ENCODE results near the gene MAPRE2.
"Not testable (repeated sequence)": the region's sequence is repeated elsewhere in the genome, so short reads cannot be mapped to it uniquely, and the experiment has no call there.

MAPRE2 gene

DNA sequence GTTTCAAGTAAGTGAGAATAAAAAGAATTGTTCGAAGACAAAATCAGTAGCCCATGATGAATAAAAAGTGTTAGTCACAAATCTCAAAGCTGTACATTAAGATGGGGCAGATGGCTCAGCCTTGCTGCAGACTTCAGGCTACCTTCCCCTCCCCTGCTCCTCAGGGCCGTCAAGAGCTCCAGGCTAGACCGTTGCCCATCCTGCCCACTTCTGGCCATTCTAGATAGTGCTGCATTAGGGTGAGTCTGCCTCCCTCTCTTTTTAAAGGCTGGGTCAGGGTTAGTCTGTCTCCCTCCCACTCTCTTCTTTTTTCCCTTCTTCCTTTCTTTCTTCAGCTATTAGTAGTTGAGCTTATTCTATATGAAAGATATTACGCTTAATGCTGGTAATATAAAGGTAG, 86.0 kb downstream of the MAPRE2 start:
- no peak for DNase-seq

DNA sequence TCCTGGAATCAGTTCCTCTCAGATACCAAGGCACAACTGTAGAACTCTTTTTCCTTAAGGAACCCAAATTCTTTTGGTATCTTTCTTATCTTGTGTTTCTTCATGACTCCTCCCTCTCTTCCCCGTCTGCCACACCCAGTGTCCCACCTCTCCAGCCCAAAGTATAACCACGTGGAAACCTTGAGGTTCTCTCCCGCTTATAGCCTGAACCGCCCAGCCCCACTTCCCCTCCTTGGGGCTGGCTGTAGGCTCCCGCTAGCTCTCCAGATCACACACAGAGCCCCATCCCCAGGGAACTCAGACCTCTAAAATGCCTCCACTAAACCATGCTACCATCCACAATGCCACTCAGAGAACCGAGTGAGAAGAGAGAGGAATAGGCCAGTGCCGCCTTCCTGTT, 87.5 kb downstream of the MAPRE2 start:
- no peak for DNase-seq

DNA sequence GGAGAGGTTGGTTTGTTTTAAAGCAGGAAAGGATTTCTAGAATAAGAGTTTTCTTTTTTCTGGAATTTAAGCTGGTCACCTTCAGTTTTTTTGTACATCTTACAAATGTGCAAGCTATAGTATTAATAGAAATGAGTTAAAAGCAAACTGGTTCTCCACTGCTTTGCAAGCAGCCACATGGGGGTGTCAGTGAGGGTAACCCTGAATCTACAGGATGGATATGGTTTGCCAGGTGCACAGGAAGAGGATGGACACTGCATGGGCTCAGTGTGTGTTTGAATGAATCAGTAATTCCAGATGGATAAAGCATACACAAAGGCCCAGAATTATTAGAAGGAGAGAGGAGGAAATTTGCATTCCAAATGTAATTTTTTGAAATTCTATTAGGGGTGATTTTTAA, 89.0 kb downstream of the MAPRE2 start:
- no peak for DNase-seq

DNA sequence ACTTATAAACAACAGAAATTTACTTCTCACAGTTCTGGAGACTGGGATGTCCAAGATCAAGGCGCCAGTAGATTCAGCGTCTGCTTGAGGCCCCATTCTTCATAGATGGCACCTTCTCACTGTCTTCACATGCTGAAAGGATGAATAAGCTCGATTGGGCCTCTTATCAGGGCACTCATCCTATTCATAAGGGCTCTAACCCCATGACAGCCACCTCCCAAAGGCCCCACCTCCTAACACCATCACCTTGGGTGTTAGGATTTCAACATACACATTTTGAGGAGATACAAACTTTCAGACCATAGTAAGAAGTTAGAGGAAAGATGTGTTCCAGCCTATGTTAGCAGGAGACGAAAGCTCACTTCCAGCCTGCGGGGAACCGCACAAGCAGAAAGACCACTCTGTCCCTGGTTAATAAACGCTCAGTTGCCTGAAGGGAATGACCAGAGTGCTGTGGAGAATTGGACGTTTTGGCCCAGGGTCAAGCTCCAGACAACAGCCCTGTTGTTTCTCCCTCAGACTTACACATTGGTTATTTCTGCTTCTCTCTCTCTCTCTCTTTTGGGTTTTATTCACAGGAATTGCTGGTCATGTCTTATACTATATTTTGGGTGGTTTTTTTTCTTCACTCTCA, 90.3 kb downstream of the MAPRE2 start:
- DNase-seq = no peak

DNA sequence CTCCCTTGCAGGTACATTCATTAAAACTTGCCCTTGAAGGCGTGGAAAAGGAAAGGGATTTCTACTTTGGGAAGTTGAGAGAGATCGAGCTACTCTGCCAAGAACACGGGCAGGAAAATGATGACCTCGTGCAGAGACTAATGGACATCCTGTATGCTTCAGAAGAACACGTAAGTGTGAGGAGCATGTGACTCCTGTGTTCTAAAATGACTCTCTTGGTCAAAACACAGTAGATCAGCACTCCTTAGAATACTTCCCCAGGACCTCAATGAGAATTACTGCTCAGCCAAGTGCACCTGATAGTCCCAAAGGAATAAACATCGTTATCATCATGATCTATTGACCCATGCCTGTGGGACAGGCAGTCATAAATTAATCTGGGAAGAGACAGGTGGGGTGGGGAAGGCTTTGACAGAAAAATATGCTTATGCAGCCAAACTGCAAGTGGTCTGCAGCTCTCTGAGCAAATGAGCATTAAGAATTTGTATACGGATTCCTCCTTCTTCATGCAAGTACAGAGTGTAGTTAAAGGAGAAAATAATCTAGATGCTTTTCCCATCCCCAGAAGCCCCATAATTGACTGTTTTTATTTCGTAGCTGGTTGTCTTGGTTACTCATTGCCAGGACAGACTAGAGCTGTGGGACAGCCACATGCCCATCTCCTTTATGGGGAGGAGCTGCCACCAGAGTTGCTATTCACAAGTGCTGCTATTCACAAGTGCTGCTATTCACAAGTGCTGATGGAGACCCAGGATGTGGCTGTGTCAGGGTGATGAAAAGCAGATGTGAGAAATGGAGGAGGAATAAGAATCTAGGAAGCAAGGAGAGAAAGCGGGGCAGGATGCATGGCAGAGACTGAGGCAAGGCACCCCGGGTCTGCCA, 91.0 kb downstream of the MAPRE2 start:
- no peak for DNase-seq

DNA sequence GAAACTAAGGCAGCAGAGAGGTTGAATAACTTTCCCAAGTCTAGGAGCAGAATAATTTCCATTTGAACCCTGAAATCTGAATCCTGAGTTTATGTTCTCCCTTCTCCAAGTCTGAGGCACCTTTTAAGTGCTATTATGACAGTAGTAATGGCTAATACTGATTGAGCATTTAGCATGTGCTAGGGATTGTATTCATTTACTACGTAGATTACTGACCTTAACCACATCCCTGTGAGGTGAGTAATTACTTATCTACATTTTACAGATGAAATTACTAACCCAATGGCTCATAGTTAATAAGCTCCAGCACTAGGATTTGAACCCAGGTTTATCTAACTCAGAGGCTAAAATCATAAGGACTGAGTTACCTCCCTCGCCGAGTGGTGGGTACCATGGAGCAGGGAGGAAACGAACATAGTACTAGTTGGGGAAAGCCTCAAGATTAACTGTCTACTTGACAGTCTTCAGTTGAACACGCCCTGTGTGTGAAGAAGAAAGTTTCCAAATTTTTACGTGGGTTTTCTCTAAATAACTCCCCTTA, 93.0 kb downstream of the MAPRE2 start:
- DNase-seq = no peak

DNA sequence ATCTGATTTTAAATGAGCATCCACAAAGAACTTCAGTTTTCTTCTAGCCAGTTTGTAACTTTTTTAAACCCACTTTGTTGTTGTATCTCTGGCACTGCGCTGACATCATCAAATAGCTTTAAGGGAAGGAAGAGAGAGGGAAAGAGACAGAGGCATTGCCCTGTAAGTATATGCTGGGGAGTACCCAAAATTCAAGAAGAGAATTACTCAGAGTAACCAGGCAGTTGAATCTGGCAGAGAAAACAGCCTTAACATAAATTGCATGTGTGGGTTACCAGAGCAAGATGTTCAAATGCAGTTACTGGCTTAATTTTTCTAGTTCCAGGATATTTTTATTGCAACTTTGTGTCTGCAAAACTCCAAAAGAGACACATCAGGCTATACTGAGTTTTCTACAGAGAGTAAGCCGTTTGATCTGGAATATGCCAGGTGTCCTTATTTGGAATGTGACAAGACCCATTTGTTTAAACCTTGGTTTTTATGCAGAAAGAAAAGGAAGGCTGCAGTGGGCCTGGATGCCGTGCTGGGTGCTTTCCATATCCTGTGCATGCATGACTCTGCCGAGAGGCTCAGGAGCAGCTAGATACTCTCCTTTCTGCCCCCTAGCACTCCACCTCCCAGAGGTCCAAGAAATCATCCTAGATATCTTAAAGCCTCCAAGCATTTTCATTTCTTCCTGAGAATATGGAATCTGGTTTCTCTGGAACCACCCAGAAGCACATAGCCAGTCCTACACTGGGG, 93.7 kb downstream of the MAPRE2 start:
- no peak for DNase-seq

DNA sequence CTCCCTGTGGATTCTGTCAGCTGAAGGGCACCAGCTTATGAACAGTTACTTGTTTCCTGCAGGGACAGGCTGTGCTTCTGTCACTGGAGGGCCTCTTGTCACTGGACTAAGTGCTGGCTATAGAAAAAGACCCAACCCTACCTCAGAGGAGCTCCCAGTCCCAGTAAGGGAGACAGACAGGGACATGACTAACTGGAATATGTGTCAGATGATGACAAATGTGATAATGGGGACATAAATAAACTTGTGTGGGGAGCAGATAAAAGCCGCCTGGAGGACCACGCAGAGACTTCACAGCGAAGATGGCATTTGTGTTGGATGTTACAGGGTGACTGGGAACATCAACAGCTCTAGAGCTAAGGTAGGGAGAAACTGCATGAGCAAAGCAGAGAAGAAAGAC, 95.0 kb downstream of the MAPRE2 start:
- no peak for DNase-seq

DNA sequence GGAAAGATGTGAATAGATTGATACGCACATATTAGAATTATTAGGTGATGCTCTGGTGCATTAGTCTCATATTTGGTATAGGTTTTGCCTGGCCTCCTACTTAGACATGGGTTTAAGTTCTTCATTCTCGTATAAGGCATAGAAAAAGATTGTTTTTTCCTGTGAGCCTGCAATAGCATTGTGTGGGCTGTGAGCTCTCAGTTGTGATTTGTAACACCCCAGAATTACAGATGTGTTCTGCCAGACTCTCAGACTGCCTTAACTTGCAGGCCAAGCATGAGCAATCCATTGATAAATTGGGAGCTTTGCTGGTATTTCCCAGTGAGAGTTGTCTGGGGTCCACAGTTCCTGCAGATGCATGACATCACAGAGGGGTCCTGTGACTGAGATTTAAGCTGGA, 95.7 kb downstream of the MAPRE2 start:
- DNase-seq = no peak

DNA sequence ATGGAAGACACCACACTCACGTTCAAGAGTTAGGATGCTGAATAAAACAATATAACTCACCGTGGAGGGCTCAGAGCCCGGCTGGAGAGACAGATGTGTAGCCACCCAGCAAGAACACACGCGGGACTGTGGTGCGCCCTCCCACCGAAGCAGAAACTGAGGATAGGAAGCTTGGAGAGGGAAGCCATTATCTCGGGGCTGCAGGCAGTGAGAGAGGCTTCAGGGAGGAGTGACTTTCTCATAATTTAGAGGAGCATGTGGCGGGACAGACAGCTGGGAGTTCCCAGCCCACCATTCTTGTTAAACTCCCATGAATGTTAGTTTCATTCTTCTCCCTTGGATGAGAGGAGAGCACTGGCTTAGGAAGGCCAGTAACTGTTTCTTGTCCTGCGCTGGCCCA, 96.4 kb downstream of the MAPRE2 start:
- DNase-seq = no peak

DNA sequence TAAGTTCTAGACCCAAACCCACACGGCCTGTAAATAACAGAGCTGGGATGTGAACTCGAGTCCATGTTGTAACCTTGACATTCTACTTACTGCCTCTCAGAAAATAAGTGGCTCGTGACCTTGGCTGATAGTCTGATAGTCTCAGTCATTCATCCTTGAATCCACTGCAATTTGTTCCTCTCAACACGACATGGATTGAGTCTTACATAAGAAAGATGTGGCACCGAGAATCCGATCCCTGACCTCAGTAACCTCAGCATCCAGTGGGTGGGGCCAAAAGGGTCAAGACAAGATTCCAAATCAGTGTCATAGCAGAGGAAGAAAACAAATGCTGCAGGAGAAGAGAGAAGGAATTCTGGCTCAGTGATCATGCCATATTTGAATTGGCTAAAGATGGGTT, 97.6 kb downstream of the MAPRE2 start:
- DNase-seq = no peak

DNA sequence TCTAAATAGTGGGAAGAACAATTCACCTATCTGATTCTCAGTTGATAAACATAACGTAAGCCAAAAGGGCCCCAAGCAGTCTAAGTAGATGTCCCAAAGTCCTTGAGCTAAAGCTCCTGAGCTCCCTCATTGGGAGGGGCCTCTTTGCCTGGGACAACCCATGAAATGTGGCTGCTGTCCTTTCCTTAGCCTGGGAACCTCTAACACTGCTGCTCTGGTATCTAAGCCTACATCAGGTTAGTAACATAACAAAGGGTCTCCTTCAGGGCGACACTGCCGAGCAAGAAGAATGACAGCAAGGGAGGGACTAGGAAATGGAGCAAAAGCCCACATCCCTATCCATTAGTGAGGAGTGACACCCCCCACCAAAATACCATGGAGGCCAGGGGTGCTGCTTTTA, 98.3 kb downstream of the MAPRE2 start:
- DNase-seq = no peak

DNA sequence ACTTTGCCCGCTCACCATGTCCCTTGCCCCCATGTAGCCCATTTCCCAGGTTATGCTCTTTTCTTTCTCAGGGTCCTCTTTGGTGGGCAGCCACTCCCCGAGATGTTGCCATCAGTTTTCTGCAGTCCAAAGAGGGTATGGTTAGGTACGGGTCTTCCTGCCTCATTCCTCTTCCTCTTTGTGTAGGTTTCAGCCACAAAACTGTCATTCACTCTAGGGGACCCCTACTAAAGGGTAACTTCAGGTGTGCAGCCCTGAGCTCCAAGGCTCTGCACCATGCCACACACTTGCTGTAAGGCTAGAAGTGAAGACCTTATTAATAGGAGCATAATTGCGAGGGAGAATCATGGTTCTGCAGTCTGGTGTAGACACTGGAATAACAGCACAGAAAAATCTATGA, 99.9 kb downstream of the MAPRE2 start:
- DNase-seq = no peak

DNA sequence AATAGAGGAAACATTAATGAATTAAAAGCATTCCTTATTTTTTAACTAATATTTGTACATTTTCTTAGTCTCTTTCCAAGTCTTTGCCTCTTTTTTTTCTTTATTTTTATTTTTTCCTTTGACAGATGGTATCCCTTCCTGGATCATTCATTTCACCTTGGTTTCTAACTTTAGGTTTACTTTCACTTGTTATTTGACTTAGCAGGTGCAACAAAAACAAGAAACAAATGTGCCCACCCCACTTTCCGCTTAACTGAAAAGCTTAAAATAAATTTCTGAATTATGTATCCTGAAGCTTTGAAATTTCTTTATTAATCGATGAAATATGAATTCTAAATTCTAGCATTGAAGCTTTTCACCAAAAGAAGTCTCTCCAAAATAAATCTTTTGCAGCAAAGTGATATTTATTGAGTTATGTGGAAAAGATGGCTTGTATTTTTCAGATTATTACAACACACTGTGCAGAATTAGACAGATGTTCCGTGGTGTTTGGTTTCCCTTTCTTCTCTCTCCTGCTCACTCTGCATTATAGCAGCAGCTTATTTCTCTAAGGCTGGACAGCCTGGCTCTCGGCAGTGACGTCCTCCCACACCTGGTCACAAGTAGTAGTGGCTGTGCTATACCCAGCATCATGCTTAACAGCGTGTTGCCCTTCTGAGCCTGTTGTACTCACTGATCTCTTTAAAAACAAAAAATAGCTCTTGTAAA, 100.5 kb downstream of the MAPRE2 start:
- DNase-seq = no peak

DNA sequence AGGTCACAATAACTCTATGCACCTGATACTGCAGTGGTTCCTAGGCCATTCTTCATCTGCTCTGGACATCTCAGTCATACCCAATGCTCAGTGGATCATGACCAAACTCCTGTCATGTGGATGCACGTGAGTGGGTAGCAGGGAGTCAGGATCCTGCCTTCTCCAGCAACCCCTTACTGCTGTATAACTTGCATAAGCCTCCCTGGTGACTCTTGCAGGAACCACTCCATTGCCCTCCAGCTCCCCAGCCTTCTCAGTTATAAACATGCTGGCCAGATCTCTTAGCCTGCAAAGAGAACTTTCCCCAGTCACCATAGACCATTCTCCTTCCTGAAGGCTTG, 101.0 kb downstream of the MAPRE2 start:
- DNase-seq = no peak

DNA sequence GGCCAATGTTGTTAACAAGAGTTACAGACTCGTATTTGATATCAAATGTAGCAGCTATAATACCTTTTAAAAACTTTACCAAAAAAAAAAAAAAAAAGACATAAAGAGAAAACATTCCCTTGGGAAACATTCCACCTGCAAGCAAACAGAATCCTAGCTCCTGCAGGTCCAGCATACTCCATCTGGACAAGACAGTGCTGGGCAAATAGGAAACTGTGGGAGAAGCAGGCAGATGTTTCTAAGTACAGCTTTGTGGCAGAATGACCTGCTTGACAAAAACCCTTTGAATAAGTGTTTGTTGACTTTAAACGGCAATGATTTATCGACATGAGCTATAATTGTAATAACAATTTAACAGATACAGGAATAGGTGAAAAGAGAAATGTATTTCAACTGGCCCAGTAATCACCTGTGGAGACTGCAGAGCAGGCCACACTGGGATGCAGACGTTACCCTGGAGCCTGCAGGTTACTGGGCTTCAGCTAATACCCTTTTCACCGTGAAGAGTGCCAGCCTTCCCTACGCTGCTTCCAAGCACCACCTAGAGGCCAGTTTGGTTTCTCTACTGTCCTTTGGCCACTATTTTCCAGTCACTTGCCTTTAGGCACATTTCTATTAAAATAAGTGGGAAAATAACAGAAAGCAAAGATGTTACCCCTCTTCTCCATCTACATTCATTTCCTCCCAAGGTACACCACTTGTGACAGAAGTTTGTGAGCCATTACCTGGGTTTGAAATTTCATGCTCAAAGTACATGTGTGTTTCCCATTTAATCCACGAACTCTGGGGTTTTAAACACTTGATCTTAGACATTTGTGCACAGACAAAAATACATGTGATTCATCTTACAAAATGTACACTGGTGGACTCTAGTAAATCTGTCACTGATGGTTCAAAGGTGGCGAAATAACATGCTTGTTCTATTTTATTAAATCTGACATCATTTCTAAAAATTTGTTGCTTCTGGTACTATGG, 102.7 kb downstream of the MAPRE2 start:
- DNase-seq = peak; percentile 18 to 35

DNA sequence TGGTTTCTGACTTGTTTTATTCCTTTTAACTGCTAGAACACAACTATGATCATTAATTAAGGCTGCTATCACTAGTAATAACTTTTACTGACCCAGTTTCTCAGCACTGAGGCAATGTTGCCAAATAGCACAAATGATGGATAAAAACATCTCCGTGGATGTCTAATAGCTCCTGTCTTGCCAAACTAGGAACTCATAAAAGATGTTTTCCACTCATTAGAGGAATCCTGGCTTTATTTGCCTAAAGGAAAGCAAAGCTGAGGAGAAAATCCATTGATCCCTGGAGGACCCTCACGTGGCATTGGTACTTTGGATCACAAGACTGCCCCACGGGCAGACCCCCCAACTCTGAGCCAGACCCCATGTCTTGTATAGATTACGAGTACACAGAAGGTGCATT, 103.5 kb downstream of the MAPRE2 start:
- no peak for DNase-seq

DNA sequence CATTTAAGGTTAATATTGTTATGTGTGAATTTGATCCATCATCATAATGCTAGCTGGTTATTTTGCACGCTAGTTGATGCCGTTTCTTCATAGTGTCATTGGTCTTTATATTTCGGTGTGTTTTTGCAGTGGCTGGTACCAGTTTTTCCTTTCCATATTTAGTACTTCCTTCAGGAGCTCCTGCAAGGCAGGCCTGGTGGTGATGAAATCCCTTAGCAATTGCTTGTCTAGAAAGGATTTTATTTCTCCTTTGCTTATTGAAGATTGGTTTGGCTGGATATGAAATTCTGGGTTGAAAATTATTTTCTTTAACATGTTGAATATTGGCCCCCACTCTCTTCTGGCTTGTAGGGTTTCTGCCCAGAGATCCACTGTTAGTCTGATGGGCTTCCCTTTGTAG, 109.0 kb downstream of the MAPRE2 start:
- not testable (repeated sequence) for DNase-seq

DNA sequence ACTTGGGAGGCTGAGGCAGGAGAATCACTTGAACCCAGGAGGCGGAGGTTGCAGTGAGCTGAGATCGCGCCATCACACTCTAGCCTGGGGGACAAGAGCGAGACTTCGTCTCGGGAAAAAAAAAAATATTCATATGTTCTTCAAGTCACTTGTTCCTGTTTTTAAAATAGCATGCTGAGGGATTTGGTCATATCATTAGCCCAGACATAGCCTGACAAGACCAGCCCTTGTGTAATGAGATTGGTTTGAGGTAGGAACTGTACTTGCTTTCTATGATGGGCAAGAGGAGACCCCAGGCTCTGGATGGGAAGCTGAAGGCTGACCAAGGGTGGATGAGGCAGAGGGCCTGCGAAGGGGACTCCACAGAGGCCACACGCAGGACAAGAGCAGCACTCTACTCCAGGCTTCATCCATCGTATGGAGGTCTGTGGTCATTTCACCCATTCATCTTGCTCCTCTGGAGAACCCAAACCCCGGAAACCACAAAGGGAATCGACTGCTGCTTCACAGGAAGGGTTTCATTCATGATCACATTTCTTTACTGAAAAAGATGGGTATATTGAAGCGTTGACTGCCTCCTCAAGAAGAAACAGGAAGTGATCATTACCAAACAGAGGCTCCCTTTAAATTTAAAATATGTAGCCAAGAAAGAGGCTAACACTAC, 112.5 kb downstream of the MAPRE2 start:
- DNase-seq = no peak

DNA sequence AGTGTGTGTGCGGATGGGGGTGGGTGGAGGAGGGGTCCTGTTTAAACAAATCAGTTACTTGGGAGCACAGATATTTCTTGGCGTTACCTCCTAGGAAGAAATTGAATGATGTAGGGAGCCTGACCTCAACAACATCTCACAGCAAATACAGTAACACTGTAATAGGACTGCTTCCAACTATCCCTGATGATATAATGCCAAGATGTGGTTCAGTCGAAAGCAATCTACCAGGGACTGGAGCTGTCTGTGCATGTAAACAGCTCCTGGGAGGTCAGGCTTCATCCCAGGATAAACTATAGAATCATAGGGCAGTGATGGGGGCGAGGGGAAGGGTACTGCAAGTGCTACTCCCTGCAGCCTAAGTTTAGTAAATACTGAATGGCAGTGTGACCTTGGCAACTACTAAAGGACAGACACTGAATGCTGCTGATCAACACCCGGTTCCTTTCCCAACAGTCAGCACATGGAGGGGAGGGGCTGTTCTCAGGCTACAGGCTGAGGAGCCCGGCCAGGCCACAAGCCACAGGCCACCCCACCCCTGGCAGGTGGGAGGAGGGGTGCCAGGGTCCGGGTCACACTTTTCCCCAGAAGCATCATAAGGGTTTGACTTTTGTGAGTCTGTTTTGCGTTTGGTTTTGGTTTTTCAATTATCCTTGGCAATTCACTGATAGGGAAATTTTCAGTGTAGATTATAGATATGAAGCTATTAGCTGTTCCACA, 114.3 kb downstream of the MAPRE2 start:
- DNase-seq = no peak

DNA sequence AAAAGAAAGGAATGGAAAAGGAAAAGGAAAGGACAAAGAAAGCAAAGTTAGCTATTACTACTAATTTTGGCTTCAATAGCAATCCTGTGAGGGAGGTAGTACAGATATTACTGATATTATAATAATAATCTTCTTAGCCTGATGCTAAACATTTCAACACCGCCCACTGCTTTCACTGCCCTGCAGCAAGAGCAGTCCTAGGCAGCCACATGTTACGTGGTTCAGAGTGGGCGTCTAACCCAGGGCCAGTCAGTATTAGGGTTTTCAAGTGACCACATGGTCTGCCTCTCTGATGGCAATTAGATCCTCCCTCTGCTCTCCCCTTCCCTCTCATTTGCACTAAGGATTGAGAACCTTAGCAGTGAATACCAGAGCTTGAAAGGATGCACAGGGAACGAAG, 116.0 kb downstream of the MAPRE2 start:
- DNase-seq = no peak

Data from stimulated activated CD4-positive, alpha-beta T cell treated with anti-CD3 and anti-CD28 coated beads, Interleukin-2, amount 100 ng/mL, for 24 hours (primary cell).